KMS-11 (cell line): Measurements from ENCODE around the gene MYORG.

Experiments
- H2AFZ ChIP-seq: fragments of 200-600 bp; sonication (generic); 2 replicates; pipeline ENCODE4 v1.6.1; 2016; ENCODE audit warnings: antibody characterized with exemption, mixed run types, low read depth
- H3K27ac ChIP-seq: fragments of 200-600 bp; sonication (generic); 2 replicates; pipeline ENCODE4 v1.6.1; 2016; ENCODE audit warnings: mild to moderate bottlenecking, mixed run types
- H3K27me3 ChIP-seq: fragments of 200-600 bp; sonication (generic); 2 replicates; pipeline ENCODE4 v1.6.1; 2017; ENCODE audit warnings: mild to moderate bottlenecking, low read depth, mixed run types, moderate library complexity; ENCODE audit not compliant: insufficient read depth
- H3K36me3 ChIP-seq: fragments of 200-600 bp; sonication (generic); 2 replicates; pipeline ENCODE4 v1.6.1; 2017; ENCODE audit warnings: mild to moderate bottlenecking, mixed run types; ENCODE audit not compliant: insufficient read depth
- H3K4me1 ChIP-seq: fragments of 200-600 bp; sonication (generic); 2 replicates; pipeline ENCODE4 v1.6.1; 2016; ENCODE audit warnings: mild to moderate bottlenecking, low read depth, mixed run types; ENCODE audit not compliant: poor library complexity, severe bottlenecking
- H3K4me2 ChIP-seq: fragments of 200-600 bp; sonication (generic); 2 replicates; pipeline ENCODE4 v1.7.0; 2016; ENCODE audit warnings: mild to moderate bottlenecking, mixed run types
- H3K4me3 ChIP-seq: fragments of 200-600 bp; sonication (generic); IDR thresholded peaks from 2 replicates; pipeline ENCODE4 v1.6.1; 2017; ENCODE audit warnings: low read depth, low read length, mixed read lengths; ENCODE audit not compliant: insufficient read depth
- H3K79me2 ChIP-seq: fragments of 200-600 bp; sonication (generic); 2 replicates; pipeline ENCODE4 v1.6.1; 2016; ENCODE audit warnings: low read depth, mixed run types; ENCODE audit not compliant: insufficient read depth
- H3K9ac ChIP-seq: fragments of 200-600 bp; sonication (generic); 2 replicates; pipeline ENCODE4 v1.6.1; 2016; ENCODE audit warnings: mild to moderate bottlenecking, mixed run types
- H4K20me1 ChIP-seq: fragments of 200-600 bp; sonication (generic); 2 replicates; pipeline ENCODE4 v1.6.1; 2016; ENCODE audit warnings: mild to moderate bottlenecking, mixed run types; ENCODE audit not compliant: insufficient read depth
- CTCF ChIP-seq: fragments of 200-600 bp; sonication (generic); conservative IDR thresholded peaks from 2 replicates; pipeline ENCODE4 v1.6.1; 2017; ENCODE audit warnings: low read depth, mild to moderate bottlenecking, antibody characterized with exemption, low read length, moderate library complexity, mixed read lengths

MYORG gene

GRCh38 chr9:34326690-34327089 lies 50.0 kb downstream of the MYORG start:
- H3K4me3 ChIP-seq: no peak overlapping the region
- TF ChIP-seq CTCF: no peak
- peaks cover 33% of the 10 kb centered on the region; the same call in 1 of the 2 replicates for H3K79me2 ChIP-seq
- peaks cover 11% of the 10 kb centered on the region for H3K4me1 ChIP-seq
- no peaks in the 10 kb centered on the region for H3K27me3 ChIP-seq
- H4K20me1 ChIP-seq: no peaks in the 10 kb centered on the region
- H3K27ac ChIP-seq: no peak overlapping the region
- no peaks in the 10 kb centered on the region for H3K36me3 ChIP-seq
- no peak overlapping the region for H3K4me2 ChIP-seq
- H3K9ac ChIP-seq: no peak overlapping the region
- no peak overlapping the region for H2AFZ ChIP-seq

- no peaks in the 10 kb centered on the region for H4K20me1 ChIP-seq
- no peak overlapping the region for H3K27ac ChIP-seq
- H3K4me3 ChIP-seq: no peak overlapping the region
- no peak overlapping the region for H3K4me2 ChIP-seq
- TF ChIP-seq CTCF: no peak
- peaks cover 11% of the 10 kb centered on the region for H3K4me1 ChIP-seq
- H3K79me2 ChIP-seq: peaks cover 36% of the 10 kb centered on the region; the same call in 1 of the 2 replicates
- H2AFZ ChIP-seq: no peak overlapping the region
- no peaks in the 10 kb centered on the region for H3K36me3 ChIP-seq
- H3K9ac ChIP-seq: no peak overlapping the region
- H3K27me3 ChIP-seq: no peaks in the 10 kb centered on the region
Observed at GRCh38 chr9:34322899-34323591, 53.7 kb downstream of the MYORG start.

GRCh38 chr9:34321451-34321850 lies 55.2 kb downstream of the MYORG start:
- H3K4me1 ChIP-seq: no peaks in the 10 kb centered on the region
- no peak overlapping the region for H3K27ac ChIP-seq
- H2AFZ ChIP-seq: no peak overlapping the region
- H3K36me3 ChIP-seq: no peaks in the 10 kb centered on the region
- H4K20me1 ChIP-seq: no peaks in the 10 kb centered on the region
- no peak for TF ChIP-seq CTCF
- no peak overlapping the region for H3K4me3 ChIP-seq
- no peak overlapping the region for H3K4me2 ChIP-seq
- peaks cover 29% of the 10 kb centered on the region; the same call in 1 of the 2 replicates for H3K79me2 ChIP-seq
- H3K27me3 ChIP-seq: no peaks in the 10 kb centered on the region
- H3K9ac ChIP-seq: no peak overlapping the region

- Histone ChIP-seq H3K4me1 (no peaks in the 10 kb centered on the region), H3K4me2 (no peak overlapping the region), H3K4me3 (no peak overlapping the region), H3K9ac (no peak overlapping the region), H3K36me3 (no peaks in the 10 kb centered on the region), H3K79me2 (peaks cover 15% of the 10 kb centered on the region; the same call in 1 of the 2 replicates), H3K27ac (no peak overlapping the region), H3K27me3 (no peaks in the 10 kb centered on the region), H2AFZ (no peak overlapping the region), H4K20me1 (no peaks in the 10 kb centered on the region)
- no peak for TF ChIP-seq CTCF
Observed at GRCh38 chr9:34318163-34318790, 58.4 kb downstream of the MYORG start.
